ELR (cell line): Measurements from ENCODE around the gene TMEM267.
"Not testable (repeated sequence)": the region's sequence is repeated elsewhere in the genome, so short reads cannot be mapped to it uniquely, and the experiment has no call there.

Experiments
- DNase-seq: peaks from one replicate; pipeline ENCODE4 v3.0.0-alpha.2; 2015; ENCODE audit warnings: low read depth

TMEM267 gene, protein sequence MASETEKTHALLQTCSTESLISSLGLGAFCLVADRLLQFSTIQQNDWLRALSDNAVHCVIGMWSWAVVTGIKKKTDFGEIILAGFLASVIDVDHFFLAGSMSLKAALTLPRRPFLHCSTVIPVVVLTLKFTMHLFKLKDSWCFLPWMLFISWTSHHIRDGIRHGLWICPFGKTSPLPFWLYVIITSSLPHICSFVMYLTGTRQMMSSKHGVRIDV

DNA sequence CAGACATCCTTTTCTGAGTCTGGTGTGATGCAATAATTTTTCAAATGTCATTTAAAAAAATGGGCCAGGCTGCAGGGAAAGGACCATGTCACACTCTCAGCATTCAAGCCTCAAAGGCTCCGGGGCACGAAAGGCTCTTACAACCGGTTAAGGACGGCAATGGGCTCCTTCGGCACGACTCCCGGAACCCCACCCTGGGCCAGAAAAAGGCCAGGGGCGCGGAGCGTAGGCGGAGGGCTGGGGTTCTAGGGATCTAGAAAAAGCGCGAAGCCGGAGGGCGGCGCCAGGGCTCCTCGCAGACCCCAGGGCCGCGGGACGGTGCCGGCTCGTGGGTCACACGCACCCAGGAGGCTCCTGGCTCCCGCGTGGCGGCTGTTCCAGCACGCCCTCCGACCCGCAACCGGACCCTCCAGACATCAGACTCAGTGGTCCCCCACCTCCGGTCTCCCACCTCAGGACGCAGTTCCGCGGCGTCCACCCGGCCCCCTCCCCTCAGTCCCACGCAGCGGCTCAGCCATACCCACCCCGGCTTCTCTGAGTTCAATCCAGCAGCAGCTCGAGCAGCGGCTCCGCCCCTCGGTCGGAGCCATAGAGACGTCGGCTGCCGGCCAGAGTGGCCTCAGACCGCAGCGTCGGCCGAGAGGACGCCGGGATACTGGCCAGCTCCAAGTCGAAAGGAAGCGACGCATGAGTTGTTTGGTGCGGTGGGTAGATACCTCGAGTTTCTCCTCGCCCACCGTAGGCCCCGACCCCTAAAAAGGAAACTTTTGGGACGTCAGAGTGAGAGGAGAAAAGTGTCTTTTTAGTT, at the start of gene TMEM267:
TSS of gene TMEM267 (minus strand) at position 568 of the 808 bp plus-strand sequence. CDS start 29,896 bp downstream, outside the sequence.
- DNase-seq, result peak; percentile 94

DNA sequence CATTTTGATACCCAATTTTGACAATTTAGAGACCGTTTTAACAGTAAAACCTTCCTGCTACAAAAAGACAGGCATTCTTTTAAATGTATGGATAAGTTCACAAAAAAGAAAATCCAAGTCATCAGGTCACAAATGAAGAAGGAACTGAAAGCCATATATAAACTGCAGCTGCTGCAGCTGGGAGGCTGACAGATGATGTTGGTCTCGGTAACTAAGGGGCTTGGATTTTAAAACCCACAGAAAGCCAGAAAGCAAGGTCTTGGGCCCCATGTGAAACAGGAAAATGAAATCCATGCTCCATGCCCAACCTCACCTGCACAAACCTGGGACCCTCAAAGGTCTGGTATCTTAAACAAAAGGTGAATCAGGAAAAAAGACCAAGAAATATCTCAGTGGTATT, 47.0 kb upstream of the TMEM267 start:
- no peak for DNase-seq

GRCh38 chr5:43523662-43524072, 40.0 kb upstream of the TMEM267 start:
- DNase-seq, result no peak

DNA sequence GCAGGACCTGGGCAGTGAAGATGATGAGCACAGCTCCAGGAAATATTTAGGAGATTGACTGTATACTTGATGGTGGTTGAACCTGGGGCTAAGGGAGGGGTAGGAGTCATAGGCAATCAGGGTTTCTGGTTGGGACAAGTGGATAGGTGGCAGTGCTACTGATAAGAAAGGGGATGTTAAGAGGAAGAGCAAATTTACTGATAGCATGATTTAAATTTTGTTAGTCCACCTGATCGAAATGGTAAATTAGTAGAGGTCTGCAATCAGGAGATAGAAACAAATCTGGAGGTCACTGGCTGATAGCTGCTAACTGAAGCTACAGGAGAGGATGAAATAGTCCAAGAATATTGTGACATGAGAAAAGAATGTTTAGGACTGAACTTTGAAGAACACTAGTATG, 37.0 kb upstream of the TMEM267 start:
- DNase-seq, result no peak

DNA sequence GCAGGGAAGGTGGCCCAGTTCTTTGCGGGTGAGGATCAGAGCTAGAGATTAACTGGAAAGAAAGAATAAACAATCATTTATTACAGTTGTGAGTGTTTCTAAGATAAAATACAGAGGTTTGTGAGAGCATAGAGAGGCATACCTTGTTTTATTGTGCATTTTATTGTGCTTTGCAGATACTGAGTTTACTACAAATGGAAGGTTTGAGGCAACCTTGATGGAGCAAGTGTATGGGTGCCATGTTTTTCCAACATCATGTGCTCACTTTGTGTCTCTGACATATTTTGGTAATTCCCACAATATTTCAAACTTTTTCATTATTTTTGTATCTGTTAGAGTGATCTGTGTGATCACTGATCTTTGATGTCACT, 32.0 kb upstream of the TMEM267 start:
- DNase-seq, result no peak

DNA sequence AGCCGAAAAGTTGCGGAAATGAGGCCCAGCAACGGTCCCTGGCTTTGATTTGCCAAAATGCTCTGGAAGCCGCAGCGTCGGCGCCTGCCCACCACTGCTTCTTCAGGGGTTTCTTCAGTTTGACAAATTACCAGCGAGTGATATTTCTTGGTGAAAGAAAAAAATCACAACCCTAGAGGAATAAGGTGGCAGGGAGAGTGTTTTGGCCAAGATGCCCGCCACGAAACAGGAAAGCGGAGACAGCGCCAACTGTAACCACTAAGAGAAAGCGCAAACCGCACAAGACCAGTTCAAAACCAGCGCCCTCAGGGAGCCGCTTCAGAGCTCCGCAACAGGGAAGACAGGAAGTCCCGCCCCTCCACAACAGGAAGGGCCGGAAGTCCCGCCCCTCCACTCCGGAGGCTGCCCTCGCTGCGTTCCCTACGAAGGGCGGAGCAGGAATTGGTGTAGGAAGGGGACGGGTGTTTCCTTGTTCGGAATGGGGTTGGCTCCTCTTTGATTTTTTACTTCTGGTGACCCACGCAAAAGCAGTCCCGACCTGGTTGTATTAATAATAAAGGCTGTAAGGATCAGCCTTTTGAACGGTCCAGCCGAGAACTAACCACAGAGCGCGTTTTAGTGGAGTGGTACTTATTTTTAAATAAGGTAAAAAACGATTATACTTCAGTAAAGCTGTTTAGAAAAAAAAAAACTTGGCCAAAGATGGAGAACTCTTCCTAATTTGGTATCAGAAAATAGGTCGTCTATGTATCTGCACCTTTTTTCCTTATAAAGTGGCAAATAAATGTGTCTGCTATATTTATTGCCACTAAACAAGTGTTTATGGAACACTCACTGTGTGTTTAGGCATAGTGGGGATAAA, 31.4 kb upstream of the TMEM267 start, which contains the start of gene C5orf34:
TSS of gene C5orf34 (minus strand) at position 333 of the 862 bp plus-strand sequence. CDS start 5,809 bp downstream, outside the sequence.
- DNase-seq, result peak; percentile 98

- DNase-seq, result peak; percentile 83
These were observed 30.8 kb upstream of the TMEM267 start for GRCh38 chr5:43514471-43514815.

DNA sequence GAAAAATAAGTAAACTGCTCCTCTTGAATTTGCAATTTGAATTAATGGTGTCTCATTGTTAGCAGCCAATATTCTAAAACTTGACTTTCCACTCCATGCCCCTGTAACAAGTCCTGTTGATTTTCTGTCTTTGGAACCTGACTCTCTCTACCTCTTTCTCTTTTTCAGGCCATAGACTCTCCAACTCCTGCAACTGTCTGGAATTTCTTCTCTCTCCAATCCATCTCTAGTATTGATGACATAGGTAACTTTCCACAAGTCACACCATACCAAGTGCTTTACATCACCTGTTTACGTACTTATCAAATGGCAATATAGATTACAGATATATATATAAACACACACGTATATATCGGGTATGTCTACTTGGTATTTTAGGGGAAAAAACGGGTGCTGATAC, 30.4 kb upstream of the TMEM267 start:
- peak; percentile 23 for DNase-seq

DNA sequence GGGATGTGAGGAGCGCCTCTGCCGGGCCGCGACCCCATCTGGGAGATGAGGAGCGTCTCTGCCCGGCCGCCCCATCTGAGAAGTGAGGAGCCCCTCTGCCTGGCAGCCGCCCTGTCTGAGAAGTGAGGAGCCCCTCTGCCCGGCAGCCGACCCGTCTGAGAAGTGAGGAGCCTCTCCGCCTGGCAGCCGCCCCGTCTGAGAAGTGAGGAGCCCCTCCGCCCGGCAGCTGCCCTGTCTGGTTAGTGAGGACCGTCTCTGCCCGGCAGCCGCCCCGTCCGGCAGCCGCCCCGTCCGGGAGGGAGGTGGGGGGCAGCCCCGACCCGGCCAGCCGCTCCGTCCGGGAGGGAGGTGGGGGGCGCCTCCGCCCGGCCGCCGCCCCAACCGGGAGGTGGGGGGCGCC, 27.4 kb upstream of the TMEM267 start:
- DNase-seq, result not testable (repeated sequence)

DNA sequence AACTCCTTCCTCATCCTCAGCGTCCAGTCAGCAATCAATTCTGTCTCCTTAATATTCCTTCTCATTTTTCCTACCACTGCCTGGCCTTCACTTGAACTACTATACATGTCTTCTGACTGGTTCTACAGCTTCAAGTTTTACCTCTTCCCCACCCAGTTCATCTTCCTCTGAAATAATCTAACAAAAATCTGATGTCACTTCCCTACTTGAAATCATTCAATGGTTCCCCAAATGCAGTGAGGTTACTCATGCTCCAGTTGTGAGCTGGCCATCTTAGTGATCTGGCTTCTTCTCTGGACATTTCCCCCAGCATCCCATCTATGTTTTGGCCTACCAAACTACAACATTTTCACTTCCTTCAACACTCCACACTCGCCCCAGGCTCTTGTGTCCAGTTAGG, 14.9 kb upstream of the TMEM267 start:
- DNase-seq, result no peak

DNA sequence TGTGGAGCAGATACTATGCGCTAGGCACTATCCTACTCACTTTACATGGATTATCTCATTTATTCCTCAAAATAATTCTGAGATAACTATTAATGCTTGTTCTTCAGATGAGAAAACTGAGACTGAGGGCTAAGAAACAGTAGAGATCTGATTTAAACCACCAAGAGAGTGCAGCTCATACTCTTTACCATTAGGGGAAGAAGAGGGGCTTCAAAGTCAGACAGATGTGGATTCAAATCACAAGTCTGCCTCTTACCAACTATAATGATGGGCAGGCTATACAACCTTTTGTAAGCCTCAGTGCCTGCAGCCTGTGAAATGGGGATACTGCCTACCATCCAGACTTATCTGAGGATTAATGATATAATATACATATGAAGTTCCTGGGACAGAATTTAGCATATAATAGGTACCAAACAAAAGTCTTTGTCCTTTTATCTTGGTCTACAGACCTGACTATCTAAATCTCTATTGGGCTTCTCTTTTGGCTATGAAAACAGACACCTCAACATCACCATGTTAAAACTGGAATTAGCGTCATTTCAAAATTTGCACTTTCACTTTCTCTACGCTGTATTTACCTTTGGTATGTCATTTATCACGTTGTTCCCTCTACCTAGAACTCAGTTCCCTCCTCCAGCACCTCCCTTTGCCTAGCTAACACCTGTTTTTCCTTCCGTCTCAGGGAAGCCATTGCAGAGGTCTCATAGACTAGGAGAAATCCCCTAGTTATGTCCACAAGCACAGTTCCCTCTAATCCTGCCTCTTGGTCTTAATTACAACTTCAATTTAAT, 13.8 kb upstream of the TMEM267 start:
- no peak for DNase-seq

DNA sequence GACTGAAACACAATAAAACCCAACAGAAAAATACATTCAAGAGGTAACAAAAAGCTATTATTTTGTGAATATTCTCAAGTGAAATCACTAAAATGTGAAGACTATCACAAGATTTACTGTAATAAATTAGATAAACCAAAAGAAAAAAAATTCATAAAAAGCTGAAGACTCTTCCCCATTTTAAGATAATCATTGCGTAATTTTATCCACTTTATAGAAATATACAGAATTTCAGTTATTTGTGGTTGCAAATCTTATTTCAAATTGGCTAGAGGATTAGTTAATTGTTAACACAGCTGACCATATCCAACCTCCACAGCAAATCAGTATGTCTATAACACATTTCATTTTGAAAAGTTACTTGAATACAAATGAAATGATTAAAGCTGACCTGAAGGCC, 7.7 kb upstream of the TMEM267 start:
- no peak for DNase-seq

GRCh38 chr5:43486353-43486752, 2.7 kb upstream of the TMEM267 start:
- no peak for DNase-seq

GRCh38 chr5:43485406-43485805, 1.7 kb upstream of the TMEM267 start:
- peak; percentile 3 for DNase-seq

GRCh38 chr5:43484106-43484849, 613 bp upstream of the TMEM267 start:
- DNase-seq, result peak; percentile 91

DNA sequence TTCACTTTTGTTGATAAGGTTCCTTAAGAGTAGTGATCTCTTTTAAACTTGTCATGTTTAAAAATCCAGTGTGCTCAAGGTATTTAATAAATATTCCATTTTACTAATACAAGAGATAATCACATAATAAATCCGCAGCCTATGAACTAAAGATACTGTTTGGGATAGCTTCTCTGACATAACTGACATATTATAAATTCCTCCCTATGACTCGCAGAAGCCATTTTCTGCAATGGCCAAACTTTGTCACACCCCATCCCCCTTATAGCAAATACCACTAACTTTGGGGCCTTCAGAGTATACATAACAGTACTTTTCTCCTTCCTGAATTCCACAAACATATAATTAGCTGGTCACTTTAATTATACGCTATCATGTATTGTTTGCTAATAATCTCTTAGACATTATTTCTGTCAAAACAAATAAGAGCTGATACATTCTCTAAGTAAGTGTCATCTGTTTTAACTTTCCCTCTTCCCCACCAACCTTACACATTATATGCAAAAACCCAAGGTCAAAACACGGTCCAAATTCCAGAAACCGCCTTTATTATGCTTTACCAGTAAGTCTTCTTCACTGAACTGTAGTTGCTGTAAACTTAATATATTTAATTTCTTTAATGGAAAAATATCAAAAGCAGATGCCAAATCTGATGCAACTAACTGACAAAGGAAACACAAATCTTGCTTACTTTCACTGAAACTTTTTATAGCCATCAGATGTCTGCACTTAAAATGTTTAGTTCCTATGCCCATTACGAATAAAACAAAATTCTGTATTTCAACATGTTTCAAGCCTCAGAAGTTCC, 971 bp downstream of the TMEM267 start:
- peak; percentile 51 for DNase-seq

DNA sequence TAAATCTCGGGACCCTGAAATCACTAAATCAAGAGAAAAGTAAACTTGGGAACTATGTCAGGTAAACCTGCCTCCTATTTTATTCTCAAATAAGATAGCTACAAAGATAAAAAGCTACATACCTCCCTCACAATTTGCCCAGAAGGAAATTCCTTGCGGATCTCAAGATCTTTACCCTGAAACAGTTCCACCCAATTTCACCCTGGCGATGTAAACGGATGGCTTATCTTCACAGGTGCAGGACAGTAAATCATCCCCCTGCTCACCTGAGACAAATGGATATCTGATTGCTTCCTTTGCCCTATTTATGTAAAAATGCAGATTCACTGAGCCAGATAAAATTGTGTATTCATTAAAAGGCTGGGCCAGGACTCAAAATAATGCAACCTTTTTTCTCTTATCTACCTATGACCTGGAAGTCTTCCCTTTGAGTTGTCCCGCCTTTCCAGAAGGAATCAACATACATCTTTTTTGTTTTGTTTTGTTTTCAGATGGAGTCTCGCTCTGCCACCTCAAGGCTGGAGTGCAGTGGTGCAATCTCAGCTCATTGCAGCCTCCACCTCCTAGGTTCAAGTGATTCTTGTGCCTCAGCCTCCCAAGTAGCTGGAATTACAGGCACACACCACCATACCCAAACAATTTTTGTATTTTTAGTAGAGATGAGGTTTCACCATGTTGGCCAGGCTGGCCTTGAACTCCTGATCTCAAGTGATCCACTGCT, 13.8 kb downstream of the TMEM267 start:
- no peak for DNase-seq

DNA sequence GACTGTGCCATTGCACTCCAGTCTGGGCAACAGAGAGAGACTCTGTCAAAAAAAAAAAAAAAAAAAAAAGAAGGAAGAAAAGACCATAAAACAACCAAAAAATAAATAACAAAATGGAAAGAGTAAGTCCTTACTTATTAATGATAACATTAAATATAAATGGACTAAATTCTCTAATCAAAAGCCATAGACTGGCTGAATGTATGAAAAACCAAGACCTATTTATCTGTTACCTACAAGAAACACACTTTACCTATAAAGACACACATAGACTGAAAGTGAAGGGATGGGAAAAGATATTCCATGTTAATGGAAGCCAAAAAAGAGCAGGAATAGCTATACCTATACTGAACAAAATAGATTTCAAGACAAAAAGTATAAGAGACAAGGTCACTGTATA, 16.6 kb downstream of the TMEM267 start:
- no peak for DNase-seq

DNA sequence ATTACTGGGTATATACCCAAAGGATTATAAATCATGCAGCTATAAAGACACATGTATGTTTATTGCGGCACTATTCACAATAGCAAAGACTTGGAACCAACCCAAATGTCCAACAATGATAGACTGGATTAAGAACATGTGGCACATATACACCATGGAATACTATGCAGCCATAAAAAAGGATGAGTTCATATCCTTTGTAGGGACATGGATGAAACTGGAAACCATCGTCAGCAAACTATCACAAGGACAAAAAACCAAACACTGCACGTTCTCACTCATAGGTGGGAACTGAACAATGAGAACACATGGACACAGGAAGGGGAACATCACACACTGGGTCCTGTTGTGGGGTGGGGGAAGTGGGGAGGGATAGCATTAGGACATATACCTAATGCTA, 18.2 kb downstream of the TMEM267 start:
- DNase-seq, result not testable (repeated sequence)

- no peak for DNase-seq
These were observed 22.6 kb downstream of the TMEM267 start for GRCh38 chr5:43461066-43461465.
